CD4-positive, alpha-beta T cell treated with Interleukin-17A for 1 hour (primary cell): ENCODE measurements around the gene PELO.

Experiments
- DNase-seq: peaks from one replicate; pipeline ENCODE4 v3.0.0-alpha.2; 2020

PELO gene

GRCh38 chr5:52834320-52834719 lies 46.6 kb downstream of the PELO start:
- DNase-seq = no peak

- DNase-seq = no peak
Measured at GRCh38 chr5:52837068-52837467, 49.4 kb downstream of the PELO start.
